Measurements from ENCODE around the gene CERK. TPM values are rescaled to one million over a fixed set of nuclear protein-coding genes. Genes with fewer than 3 reads are reported as not detected.

CERK gene
- total and polyA plus RNA-seq, 9 of the 15 experiments (the other 6 are each of a cell fraction or from before 2014, with no cell fraction given) = 1.1 to 14.9 (median 8.7) TPM

GRCh38 chr22:46737105-46737975 lies 712 bp downstream of the CERK start (continued):
- TF ChIP-seq RREB1 (CRISPR knock-in tag; IDR thresholded peaks at IDR 0.05) (no peak), POLR3A (IDR thresholded peaks at IDR 0.05; ENCODE audit: borderline replicate concordance, extremely low read depth, insufficient read depth, insufficient read length) (no peak), CBFA2T2 (conservative IDR thresholded peaks at IDR 0.05) (no peak), BDP1 (IDR thresholded peaks at IDR 0.05; ENCODE audit: insufficient read depth, insufficient read length) (no peak), MEF2D (tag; conservative IDR thresholded peaks at IDR 0.05; ENCODE audit: low read depth) (no peak), UBTF (IDR thresholded peaks at IDR 0.05; ENCODE audit: borderline replicate concordance in 1 of 2, low read depth in 2 of 2, low read length in 2 of 2) (peak; percentile 5 to 35; a peak in 1 of 4 replicates), MYBL2 (IDR thresholded peaks at IDR 0.05; ENCODE audit: low read depth) (no peak), MYBL2 (CRISPR knock-in tag; IDR thresholded peaks at IDR 0.05; ENCODE audit: borderline replicate concordance) (no peak), HDAC1 (IDR thresholded peaks at IDR 0.05) (no peak), SMAD4 (CRISPR knock-in tag; conservative IDR thresholded peaks at IDR 0.05) (no peak), ZNF584 (CRISPR knock-in tag; IDR thresholded peaks at IDR 0.05; ENCODE audit: low read depth) (no peak), C11orf30 (IDR thresholded peaks at IDR 0.05; ENCODE audit: low read depth) (no peak), NELFE (IDR thresholded peaks at IDR 0.05; ENCODE audit: insufficient read depth, insufficient read length) (no peak)
- TF ChIP-seq, protein P1, sequence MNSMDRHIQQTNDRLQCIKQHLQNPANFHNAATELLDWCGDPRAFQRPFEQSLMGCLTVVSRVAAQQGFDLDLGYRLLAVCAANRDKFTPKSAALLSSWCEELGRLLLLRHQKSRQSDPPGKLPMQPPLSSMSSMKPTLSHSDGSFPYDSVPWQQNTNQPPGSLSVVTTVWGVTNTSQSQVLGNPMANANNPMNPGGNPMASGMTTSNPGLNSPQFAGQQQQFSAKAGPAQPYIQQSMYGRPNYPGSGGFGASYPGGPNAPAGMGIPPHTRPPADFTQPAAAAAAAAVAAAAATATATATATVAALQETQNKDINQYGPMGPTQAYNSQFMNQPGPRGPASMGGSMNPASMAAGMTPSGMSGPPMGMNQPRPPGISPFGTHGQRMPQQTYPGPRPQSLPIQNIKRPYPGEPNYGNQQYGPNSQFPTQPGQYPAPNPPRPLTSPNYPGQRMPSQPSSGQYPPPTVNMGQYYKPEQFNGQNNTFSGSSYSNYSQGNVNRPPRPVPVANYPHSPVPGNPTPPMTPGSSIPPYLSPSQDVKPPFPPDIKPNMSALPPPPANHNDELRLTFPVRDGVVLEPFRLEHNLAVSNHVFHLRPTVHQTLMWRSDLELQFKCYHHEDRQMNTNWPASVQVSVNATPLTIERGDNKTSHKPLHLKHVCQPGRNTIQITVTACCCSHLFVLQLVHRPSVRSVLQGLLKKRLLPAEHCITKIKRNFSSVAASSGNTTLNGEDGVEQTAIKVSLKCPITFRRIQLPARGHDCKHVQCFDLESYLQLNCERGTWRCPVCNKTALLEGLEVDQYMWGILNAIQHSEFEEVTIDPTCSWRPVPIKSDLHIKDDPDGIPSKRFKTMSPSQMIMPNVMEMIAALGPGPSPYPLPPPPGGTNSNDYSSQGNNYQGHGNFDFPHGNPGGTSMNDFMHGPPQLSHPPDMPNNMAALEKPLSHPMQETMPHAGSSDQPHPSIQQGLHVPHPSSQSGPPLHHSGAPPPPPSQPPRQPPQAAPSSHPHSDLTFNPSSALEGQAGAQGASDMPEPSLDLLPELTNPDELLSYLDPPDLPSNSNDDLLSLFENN (IDR thresholded peaks at IDR 0.05; ENCODE audit: low read depth in 2 of 2, low read length in 2 of 2) = no peak
